ENCODE measurements around the gene DEFB132. TPM values are rescaled to one million over a fixed set of nuclear protein-coding genes. Genes with fewer than 3 reads are reported as not detected.
A peak's percentile ranks its signal among the peaks of the same experiment; 100 is the strongest.

The DEFB132 gene
- total and polyA plus RNA-seq, 8 donors, result not detected

- H3K4me1 ChIP-seq, result peaks cover 6 to 28% of the 10 kb centered on the region in 2 donors
- no peaks in the 10 kb centered on the region for H3K9me3 ChIP-seq
- peak overlapping the region in 1 of 2 donors; percentile 67 for H3K4me3 ChIP-seq
- ATAC-seq (no peak), DNase-seq (no peak)
- no peaks in the 10 kb centered on the region for H3K27me3 ChIP-seq
- H3K27ac ChIP-seq, result no peak overlapping the region
- TF ChIP-seq CTCF (IDR thresholded peaks at IDR 0.05), result no peak
- intact Hi-C loops (cut with DNase I), result no loop called here
- no peaks in the 10 kb centered on the region for H3K36me3 ChIP-seq
Observed at GRCh38 chr20:288956-289692, 31.6 kb downstream of the DEFB132 start.

- Histone ChIP-seq H3K9me3 (no peaks in the 10 kb centered on the region), H3K36me3 (no peaks in the 10 kb centered on the region), H3K4me3 (peak overlapping the region; percentile 39 to 67), H3K27ac (peak overlapping the region; percentile 78 to 80), H3K27me3 (no peaks in the 10 kb centered on the region), H3K4me1 (peaks cover 6 to 28% of the 10 kb centered on the region in 2 donors)
- intact Hi-C loops (cut with DNase I), result no loop called here
- no peak for ATAC-seq
- DNase-seq, result no peak
- TF ChIP-seq CTCF (IDR thresholded peaks at IDR 0.05), result no peak
Observed at GRCh38 chr20:289693-290083, 32.2 kb downstream of the DEFB132 start.

- H3K9me3 ChIP-seq, result no peaks in the 10 kb centered on the region
- intact Hi-C loops (cut with DNase I), result no loop called here
- H3K36me3 ChIP-seq, result no peaks in the 10 kb centered on the region
- TF ChIP-seq CTCF (IDR thresholded peaks at IDR 0.05), result peak; percentile 27 to 42
- no peaks in the 10 kb centered on the region for H3K27me3 ChIP-seq
- peak; percentile 91 to 96 (median 95) for DNase-seq
- H3K4me1 ChIP-seq, result peaks cover 6 to 28% of the 10 kb centered on the region in 2 donors
- peak within 1 kb of the TSS; percentile 78 to 80 for H3K27ac ChIP-seq
- H3K4me3 ChIP-seq, result peak within 1 kb of the TSS; percentile 39 to 67
- ATAC-seq, result peak; percentile 99
Observed at GRCh38 chr20:290084-290831, 32.7 kb downstream of the DEFB132 start, which contains the start of gene C20orf96. TSS of gene C20orf96 (minus strand) at chr20:290750. CDS start at chr20:290610, 140 bp downstream.

- Histone ChIP-seq H3K9me3 (no peaks in the 10 kb centered on the region), H3K27ac (no peak overlapping the region), H3K36me3 (no peaks in the 10 kb centered on the region), H3K4me3 (no peak overlapping the region), H3K4me1 (peaks cover 14 to 49% of the 10 kb centered on the region in 2 donors), H3K27me3 (no peaks in the 10 kb centered on the region)
- no peak for DNase-seq
- no peak for TF ChIP-seq CTCF (IDR thresholded peaks at IDR 0.05)
- intact Hi-C loops (cut with DNase I), result no loop called here
- no peak for ATAC-seq
Observed at GRCh38 chr20:294602-295001, 37.1 kb downstream of the DEFB132 start.

- intact Hi-C loops (cut with DNase I), result no loop called here
Observed at GRCh38 chr20:295804-296203, 38.3 kb downstream of the DEFB132 start.

More at GRCh38 chr20:295804-296203, 38.3 kb downstream of the DEFB132 start:
- Histone ChIP-seq H3K4me1 (peaks cover 26 to 54% of the 10 kb centered on the region in 2 donors), H3K9me3 (no peaks in the 10 kb centered on the region), H3K27me3 (no peaks in the 10 kb centered on the region), H3K36me3 (no peaks in the 10 kb centered on the region), H3K27ac (no peak overlapping the region), H3K4me3 (no peak overlapping the region)
- ATAC-seq, result no peak
- no peak for DNase-seq
- TF ChIP-seq CTCF (IDR thresholded peaks at IDR 0.05), result no peak
